Hypothalamus (tissue), 51 donors: ENCODE measurements around the gene ITGAD.
"Not testable (repeated sequence)": the region's sequence is repeated elsewhere in the genome, so short reads cannot be mapped to it uniquely, and the experiment has no call there.

ENCODE experiments used
- DNase-seq, 51 donors: peaks; one replicate each; lab custom pipeline; 2025; lab: John Stamatoyannopoulos, UW

Gene ITGAD

DNA sequence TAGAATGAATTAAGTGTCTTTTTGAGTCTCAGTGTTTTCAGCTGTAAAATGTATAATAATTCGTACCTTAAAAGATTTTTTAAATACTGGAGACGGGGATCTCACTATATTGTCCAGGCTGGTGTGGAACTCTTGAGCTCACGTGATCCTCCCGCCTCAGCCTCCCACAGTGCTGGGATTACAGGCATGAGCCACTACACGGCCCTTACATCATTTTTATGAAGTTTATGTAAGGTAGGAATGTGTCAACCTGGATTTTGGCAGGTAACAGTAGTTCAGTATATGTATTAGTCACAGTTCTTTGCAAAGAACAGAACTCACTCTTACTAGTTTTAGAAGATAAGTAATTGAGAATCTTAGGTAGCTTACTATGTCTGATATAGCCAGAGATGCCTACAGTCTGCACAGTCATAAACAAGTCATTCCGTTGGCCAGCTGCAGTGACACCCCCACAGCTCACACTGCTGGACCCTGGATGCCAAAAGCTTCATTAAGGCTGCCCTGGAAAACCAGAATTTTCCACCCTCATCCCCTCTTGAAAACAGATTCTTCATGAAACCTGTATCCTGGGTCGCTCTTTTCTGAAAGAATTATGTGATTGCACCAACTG is 35.6 kb downstream of the ITGAD start:
- DNase-seq, result peak in 1 of 51 donors; percentile 19

DNA sequence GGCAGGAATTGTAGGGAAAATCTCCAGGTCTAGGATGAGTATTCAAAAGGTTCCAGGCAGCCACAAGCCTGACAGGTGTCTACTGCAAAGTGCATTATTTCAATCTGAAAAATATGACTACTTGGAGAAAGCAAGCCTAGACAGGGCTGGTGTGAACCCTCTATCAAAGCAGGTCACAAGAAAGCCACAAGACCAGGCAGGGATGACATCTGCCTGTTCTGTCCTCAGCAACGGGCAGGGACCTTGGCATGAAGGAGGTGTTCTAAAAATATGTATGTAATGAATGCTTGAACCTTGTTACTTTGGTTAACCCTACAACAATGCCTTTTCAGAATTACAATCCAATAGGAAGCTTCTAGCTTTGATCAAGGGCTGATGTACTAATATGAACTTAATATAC is 36.2 kb downstream of the ITGAD start:
- DNase-seq, result no peak

GRCh38 chr16:31429796-31430195 is 36.7 kb downstream of the ITGAD start:
- DNase-seq, result no peak

GRCh38 chr16:31430380-31431052 is 37.4 kb downstream of the ITGAD start:
- DNase-seq, result no peak

GRCh38 chr16:31435341-31436220 is 42.4 kb downstream of the ITGAD start:
- no peak for DNase-seq

- DNase-seq, result no peak
Observed at GRCh38 chr16:31436221-31437045, 43.3 kb downstream of the ITGAD start.

GRCh38 chr16:31438414-31438813 is 45.3 kb downstream of the ITGAD start:
- DNase-seq, result no peak

- not testable (repeated sequence) for DNase-seq
Observed at GRCh38 chr16:31439023-31439422, 45.9 kb downstream of the ITGAD start.

DNA sequence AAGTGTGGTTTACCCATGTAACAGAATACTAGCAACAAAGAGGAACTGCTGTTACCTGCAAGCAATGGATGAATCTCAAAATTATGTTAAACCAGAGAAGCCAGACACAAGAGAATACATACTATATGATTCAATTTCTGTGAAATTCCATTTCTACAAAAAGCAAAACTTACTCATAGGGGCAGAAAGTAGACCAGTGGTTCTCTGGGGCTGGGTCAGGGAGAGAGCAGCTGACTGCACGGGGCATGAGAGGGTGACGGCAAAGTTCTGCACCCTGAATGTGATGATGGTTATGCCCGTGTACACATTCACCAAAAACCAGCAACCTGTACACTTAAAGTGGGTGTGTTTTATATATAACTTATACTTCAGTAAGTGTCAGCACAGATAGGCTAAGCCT is 46.4 kb downstream of the ITGAD start:
- DNase-seq, result no peak

- DNase-seq, result peak in 7 of 51 donors; percentile 7 to 33 (median 18)
Observed at GRCh38 chr16:31440516-31441184, 47.5 kb downstream of the ITGAD start.

- DNase-seq, result no peak
Observed at GRCh38 chr16:31441956-31442355, 48.8 kb downstream of the ITGAD start.

GRCh38 chr16:31445931-31446330 is 52.8 kb downstream of the ITGAD start:
- DNase-seq, result not testable (repeated sequence)

GRCh38 chr16:31451201-31451600 is 58.1 kb downstream of the ITGAD start:
- no peak for DNase-seq

GRCh38 chr16:31451681-31452351 is 58.7 kb downstream of the ITGAD start:
- peak in 21 of 51 donors; percentile 10 to 57 (median 32) for DNase-seq

DNA sequence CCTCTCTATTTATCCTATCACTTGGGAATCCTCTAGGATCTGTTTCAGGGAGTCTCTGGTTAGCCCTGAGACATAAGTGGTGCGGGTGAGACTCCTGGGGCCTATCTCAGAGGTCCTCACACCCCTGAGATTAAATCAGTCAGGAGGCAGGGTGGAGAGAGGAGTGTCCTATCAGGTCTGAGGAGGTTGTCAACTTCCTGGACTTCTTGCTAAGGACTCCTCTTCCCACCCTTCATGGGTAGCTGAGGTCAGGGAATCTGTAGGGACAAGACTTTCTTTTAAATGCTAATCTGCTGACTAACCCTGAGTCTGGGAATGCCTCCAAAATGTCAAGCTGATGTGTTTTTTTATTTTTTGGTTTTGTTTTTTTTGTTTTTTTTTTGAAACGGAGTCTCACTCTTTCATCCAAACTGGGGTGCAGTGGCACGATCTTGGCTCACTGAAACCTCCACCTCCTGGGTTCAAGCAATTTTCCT is 59.5 kb downstream of the ITGAD start:
- peak in 1 of 51 donors; percentile 11 for DNase-seq

DNA sequence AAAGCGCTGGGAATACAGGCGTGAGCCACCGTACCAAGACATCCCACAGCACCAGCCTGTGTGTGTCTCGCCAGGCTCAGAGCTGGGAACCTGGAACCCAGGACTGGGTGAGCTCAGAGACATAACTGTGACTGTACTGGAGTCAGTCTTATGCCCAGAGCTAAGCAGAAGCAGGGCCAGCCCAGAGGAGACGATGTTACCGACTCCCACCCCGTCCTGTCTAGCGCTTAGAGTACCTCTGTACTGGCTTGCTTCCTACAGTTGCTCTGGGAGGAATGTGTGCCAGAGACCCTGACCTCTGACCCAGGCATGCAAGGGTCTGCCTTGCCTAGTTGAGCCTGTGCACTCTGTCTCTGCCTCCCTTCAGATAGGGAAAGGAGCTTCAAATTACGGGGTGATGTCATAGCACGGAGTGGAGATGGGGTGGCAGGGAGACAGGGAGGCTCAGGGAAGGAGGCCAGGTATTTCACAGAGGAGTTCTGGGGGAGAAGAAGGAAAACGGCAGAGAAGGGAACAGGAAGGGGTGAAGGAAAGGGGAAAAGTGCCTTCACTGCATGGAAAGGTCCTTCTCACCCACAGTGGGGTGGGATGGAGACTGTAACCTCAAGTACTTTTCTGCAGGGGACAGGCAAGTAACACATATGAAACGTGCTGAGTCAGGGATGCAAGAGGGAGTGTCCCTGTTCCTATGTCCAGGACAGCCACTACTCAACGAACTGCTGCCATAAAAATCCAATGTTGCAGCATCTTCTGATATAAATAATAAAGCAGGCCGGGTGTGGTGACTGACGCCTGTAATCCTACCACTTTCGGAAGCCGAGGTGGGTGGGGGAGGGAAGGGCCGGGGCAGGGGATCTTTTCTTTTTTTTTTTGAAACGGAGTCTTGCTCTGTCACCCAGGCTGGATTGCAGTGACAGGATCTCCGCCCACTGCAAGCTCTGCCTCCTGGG is 60.4 kb downstream of the ITGAD start:
- DNase-seq, result no peak

- DNase-seq, result peak in 1 of 51 donors; percentile 7
Observed at GRCh38 chr16:31455601-31456314, 62.6 kb downstream of the ITGAD start.

DNA sequence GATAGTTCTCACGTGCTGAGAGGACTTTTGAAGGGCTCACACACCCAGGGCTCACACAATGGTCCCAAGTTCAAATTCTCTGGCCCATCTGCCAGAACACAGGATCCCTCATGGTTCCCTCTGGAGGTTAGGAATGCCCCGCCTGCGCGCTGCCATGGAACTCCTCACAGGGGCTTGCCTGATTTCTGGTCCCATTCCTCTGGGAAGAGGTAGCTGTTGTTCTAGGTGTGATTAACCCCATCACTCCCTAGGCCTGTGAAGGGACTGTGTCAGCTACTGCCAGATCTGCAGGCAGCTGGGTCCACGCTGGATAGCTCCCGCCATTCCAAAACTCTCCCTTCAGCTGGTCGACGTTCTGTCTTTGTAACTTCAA is 63.8 kb downstream of the ITGAD start:
- DNase-seq, result no peak
